ENCODE measurements around the gene CPSF7. TPM values are rescaled to one million over a fixed set of nuclear protein-coding genes. Genes with fewer than 3 reads are reported as not detected.

CPSF7 gene
- total RNA-seq, 1 experiment from 2014 or later = 96.1 TPM

DNA sequence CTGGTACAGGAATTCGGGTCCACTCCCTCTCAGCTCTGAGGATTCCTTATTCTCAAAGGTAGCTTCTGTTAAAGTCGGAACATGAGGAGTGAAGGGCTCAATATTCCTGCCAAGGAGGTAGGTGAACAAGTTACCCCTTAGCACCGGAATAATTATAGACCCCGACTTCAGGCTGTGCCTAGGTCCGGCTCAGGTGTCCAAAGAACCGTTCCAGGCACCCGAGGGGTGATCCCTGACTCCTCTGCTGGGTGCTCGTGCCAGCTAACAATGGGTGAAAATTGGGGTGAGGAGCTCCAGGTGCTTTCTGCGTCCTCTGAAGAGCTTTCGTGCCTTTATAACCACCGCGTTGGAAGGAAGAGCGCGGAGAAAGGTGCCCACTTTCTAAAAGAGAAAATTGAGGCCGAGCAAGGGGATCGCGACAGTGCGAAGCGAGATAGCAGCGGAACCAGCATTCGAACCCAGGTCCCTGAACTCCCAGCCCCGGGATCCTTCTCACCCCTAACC, 68.5 kb downstream of the CPSF7 start:
- in situ Hi-C loops (cut with HindIII; ENCODE audit: low pct_unique_long_range_greater_than_20kb, low sequenced_read_pairs) = no loop called here
- BruUV-seq (replicated peaks) = TSS peak; percentile 77

DNA sequence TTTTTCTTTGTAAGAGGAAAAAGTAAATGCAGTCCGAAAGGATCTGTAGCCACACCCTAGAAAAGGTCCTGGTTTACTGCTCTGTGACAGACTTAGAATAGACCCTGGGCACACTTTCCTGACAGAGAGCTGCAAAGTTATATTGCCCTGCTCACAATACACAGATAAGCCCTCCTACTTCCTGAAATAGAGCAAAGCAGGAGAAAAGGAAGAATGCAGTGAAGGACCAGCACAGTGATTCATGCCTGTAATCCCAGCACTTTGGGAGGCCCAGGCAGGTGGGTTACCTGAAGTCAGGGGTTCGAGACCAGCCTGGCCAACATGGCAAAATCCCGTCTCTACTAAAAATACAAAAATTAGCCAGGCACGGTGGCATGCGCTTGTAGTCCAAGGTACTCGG, 70.3 kb downstream of the CPSF7 start:
- BruUV-seq (replicated peaks) = no TSS peak
- H3K4me1 ChIP-seq (ENCODE audit: control insufficient read depth, insufficient read depth, low read length) = peaks cover 12% of the 10 kb centered on the region
- no peaks in the 10 kb centered on the region for H3K9me3 ChIP-seq (ENCODE audit: control insufficient read depth, insufficient read depth, low read depth, low read length)
- intact Hi-C loops (cut with micrococcal nuclease; ENCODE audit: unreplicated experiment) (no loop called here), in situ Hi-C loops (cut with HindIII; ENCODE audit: low pct_unique_long_range_greater_than_20kb, low sequenced_read_pairs) (no loop called here)
- TF ChIP-seq TCF7L2 (IDR thresholded peaks at IDR 0.05; ENCODE audit: low read depth, low read length) (no peak), POLR2AphosphoS5 (IDR thresholded peaks at IDR 0.05; ENCODE audit: low read depth, low read length) (no peak), SIN3A (IDR thresholded peaks at IDR 0.05; ENCODE audit: borderline replicate concordance, insufficient read depth, low read depth, low read length) (no peak)
- TF ChIP-seq, protein P1, sequence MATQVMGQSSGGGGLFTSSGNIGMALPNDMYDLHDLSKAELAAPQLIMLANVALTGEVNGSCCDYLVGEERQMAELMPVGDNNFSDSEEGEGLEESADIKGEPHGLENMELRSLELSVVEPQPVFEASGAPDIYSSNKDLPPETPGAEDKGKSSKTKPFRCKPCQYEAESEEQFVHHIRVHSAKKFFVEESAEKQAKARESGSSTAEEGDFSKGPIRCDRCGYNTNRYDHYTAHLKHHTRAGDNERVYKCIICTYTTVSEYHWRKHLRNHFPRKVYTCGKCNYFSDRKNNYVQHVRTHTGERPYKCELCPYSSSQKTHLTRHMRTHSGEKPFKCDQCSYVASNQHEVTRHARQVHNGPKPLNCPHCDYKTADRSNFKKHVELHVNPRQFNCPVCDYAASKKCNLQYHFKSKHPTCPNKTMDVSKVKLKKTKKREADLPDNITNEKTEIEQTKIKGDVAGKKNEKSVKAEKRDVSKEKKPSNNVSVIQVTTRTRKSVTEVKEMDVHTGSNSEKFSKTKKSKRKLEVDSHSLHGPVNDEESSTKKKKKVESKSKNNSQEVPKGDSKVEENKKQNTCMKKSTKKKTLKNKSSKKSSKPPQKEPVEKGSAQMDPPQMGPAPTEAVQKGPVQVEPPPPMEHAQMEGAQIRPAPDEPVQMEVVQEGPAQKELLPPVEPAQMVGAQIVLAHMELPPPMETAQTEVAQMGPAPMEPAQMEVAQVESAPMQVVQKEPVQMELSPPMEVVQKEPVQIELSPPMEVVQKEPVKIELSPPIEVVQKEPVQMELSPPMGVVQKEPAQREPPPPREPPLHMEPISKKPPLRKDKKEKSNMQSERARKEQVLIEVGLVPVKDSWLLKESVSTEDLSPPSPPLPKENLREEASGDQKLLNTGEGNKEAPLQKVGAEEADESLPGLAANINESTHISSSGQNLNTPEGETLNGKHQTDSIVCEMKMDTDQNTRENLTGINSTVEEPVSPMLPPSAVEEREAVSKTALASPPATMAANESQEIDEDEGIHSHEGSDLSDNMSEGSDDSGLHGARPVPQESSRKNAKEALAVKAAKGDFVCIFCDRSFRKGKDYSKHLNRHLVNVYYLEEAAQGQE (IDR thresholded peaks at IDR 0.05; ENCODE audit: insufficient read depth in 1 of 2, low read depth in 2 of 2, low read length in 1 of 2) = no peak
- TF ChIP-seq, protein P2, sequence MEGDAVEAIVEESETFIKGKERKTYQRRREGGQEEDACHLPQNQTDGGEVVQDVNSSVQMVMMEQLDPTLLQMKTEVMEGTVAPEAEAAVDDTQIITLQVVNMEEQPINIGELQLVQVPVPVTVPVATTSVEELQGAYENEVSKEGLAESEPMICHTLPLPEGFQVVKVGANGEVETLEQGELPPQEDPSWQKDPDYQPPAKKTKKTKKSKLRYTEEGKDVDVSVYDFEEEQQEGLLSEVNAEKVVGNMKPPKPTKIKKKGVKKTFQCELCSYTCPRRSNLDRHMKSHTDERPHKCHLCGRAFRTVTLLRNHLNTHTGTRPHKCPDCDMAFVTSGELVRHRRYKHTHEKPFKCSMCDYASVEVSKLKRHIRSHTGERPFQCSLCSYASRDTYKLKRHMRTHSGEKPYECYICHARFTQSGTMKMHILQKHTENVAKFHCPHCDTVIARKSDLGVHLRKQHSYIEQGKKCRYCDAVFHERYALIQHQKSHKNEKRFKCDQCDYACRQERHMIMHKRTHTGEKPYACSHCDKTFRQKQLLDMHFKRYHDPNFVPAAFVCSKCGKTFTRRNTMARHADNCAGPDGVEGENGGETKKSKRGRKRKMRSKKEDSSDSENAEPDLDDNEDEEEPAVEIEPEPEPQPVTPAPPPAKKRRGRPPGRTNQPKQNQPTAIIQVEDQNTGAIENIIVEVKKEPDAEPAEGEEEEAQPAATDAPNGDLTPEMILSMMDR (IDR thresholded peaks at IDR 0.05) = no peak
- H3K4me3 ChIP-seq (ENCODE audit: low read depth in 2 of 2, low read length in 2 of 2) = no peak overlapping the region
- no peak overlapping the region for H3K27ac ChIP-seq (ENCODE audit: low read length)
- ATAC-seq (no peak), DNase-seq (ENCODE audit: low read depth, low spot score) (no peak)
- ChIA-PET POLR2A (interaction anchor here (0.6 to 0.7 kb wide), 2 partner anchors 21 to 1110 kb away, joined by 3 to 4 read pairs; no protein-coding TSS in a partner anchor), CTCF (interaction anchor here (0.6 kb wide), 1 partner anchor 158 kb away, joined by 3 read pairs; no protein-coding TSS in a partner anchor)
- peaks cover 12% of the 10 kb centered on the region; the same call in 1 of the 2 replicates for H3K36me3 ChIP-seq (ENCODE audit: control insufficient read depth, insufficient read depth, low read length)
- H3K27me3 ChIP-seq (ENCODE audit: control insufficient read depth, insufficient read depth, low read length) = no peaks in the 10 kb centered on the region

More for the DNA sequence above, 68.5 kb downstream of the CPSF7 start:
- Histone ChIP-seq H3K36me3 (ENCODE audit: control insufficient read depth, insufficient read depth, low read length) (peaks cover 15% of the 10 kb centered on the region), H3K9me3 (ENCODE audit: control insufficient read depth, insufficient read depth, low read depth, low read length) (no peaks in the 10 kb centered on the region), H3K4me1 (ENCODE audit: control insufficient read depth, insufficient read depth, low read length) (peaks cover 12% of the 10 kb centered on the region), H3K4me3 (ENCODE audit: low read depth in 2 of 2, low read length in 2 of 2) (peak overlapping the region; percentile 94 to 95), H3K27ac (ENCODE audit: low read length) (peak overlapping the region; percentile 99), H3K27me3 (ENCODE audit: control insufficient read depth, insufficient read depth, low read length) (no peaks in the 10 kb centered on the region)
- no peak for DNase-seq (ENCODE audit: low read depth, low spot score)
- CTCF ChIA-PET = interaction anchor here (0.8 to 2.2 kb wide), 2 partner anchors 25 to 446 kb away, joined by 3 to 13 read pairs; no protein-coding TSS in a partner anchor
- no peak; the same call in 1 of the 2 replicates for ATAC-seq
- intact Hi-C loops (cut with micrococcal nuclease; ENCODE audit: unreplicated experiment) = no loop called here
- POLR2A ChIA-PET = interaction anchor here (0.5 to 2.5 kb wide), 4 partner anchors 10 to 1695 kb away, joined by 3 to 9 read pairs (median 6); no protein-coding TSS in a partner anchor
- TF ChIP-seq, protein P2 (IDR thresholded peaks at IDR 0.05) = no peak
- TF ChIP-seq TCF7L2 (IDR thresholded peaks at IDR 0.05; ENCODE audit: low read depth, low read length) (no peak), POLR2AphosphoS5 (IDR thresholded peaks at IDR 0.05; ENCODE audit: low read depth, low read length) (no peak), SIN3A (IDR thresholded peaks at IDR 0.05; ENCODE audit: borderline replicate concordance, insufficient read depth, low read depth, low read length) (no peak)
- TF ChIP-seq, protein P1 (IDR thresholded peaks at IDR 0.05; ENCODE audit: insufficient read depth in 1 of 2, low read depth in 2 of 2, low read length in 1 of 2) = no peak
